Kidney tubule cell (primary cell): Measurements from ENCODE around the gene NRROS.

ENCODE experiments used
- DNase-seq: peaks from one replicate; pipeline ENCODE4 v3.0.0-alpha.2; 2018; ENCODE audit warnings: low spot score

The NRROS gene

GRCh38 chr3:196684548-196685407 is 45.3 kb downstream of the NRROS start:
- DNase-seq = peak; percentile 63

GRCh38 chr3:196686436-196686835 is 46.9 kb downstream of the NRROS start:
- DNase-seq = no peak

- no peak for DNase-seq
Measured at GRCh38 chr3:196688349-196688748, 48.9 kb downstream of the NRROS start.

GRCh38 chr3:196689941-196690660 is 50.6 kb downstream of the NRROS start:
- DNase-seq = no peak

GRCh38 chr3:196691386-196691785 is 51.9 kb downstream of the NRROS start:
- no peak for DNase-seq

DNA sequence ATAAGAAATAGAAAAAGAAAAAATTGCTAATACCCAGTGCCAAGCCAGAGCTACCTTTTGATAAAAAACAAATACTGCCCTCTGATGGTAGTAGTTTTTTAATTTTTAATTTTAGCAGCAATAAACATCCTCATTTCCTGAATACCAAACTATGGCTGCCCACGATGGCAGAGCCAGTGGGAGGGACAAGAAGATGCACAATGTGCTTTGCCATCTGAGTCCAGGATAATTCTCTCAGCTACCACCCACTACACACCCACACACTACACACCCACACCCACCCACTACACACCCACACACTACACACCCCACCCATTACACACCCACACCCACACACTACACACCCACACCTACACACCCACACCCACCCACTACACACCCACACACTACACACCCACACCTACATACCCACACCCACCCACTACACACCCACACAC is 54.7 kb downstream of the NRROS start:
- no peak for DNase-seq

DNA sequence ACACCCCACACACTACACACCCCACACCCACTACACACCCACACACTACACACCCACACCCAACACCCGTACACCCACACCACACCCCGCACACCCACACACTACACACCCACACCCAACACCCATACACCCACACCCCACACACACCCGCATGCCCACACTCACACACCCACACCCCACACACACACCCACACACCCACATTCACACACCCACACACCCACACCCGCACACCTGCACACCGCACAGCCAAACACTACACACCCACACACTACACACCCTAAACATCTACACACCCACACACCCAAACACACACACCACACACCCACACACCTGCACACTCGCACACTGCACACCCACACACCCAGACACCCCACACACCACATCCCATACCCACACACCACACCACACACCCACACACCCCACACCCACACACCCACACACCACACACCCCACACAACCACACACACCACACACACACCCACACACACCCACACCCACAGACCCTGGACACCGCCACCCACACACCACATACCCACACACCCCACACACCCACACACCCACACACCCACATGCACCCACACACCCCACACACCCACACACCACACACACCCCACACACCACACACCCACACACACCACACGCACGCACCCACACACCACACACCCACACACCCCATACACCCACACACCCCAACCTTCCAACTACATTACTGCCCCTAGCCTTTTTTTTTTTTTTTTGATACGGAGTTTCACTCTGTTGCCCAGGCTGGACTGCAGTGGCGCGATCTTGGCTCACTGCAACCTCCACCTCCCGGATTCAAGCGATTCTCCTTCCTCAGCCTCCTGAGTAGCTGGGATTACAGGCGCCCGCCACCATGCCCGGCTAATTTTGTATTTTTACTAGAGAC is 55.7 kb downstream of the NRROS start:
- DNase-seq = no peak

GRCh38 chr3:196695849-196696226 is 56.3 kb downstream of the NRROS start:
- no peak for DNase-seq

- no peak for DNase-seq
Measured at GRCh38 chr3:196697270-196697669, 57.8 kb downstream of the NRROS start.

GRCh38 chr3:196699749-196700148 is 60.3 kb downstream of the NRROS start:
- peak; percentile 29 for DNase-seq

DNA sequence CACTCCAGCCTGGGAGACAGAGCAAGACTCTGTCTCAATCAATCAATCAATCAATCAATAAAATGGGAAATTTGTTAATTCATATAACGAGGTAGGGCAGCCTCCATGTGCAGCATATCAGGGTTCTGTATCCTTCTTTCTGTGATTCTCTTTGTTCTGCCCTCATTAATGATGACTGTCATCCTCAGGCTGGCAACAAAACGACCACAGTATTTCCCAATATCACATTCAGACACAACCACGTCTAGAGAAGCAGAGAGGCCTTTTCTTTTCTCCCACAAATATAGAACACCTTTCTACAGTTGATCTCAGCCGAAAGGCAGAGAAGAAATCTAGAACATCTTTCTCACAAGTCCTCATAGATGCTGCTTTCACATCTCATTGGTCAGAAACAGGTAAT is 61.3 kb downstream of the NRROS start:
- DNase-seq = no peak

GRCh38 chr3:196706327-196706726 is 66.8 kb downstream of the NRROS start:
- no peak for DNase-seq

- DNase-seq = no peak
Measured at GRCh38 chr3:196706731-196707130, 67.2 kb downstream of the NRROS start.

DNA sequence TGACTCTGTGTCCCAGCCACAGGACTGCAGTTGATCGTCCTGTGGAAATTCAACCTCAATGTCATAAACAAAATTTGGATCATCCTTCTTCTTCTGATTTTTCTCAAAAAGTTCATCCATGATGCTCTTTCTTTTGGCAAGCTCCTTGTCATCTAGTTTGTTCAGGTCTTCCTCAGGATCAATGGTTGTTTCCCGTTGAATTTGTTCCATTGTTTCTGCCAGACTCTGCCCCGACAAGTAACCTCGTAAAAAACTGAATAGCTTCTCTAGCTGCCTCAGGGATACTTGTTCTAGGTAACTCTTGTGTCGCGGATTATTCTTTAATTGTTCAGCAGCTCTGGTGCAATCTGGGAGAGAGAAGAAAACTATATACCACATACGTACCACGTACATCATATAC is 68.1 kb downstream of the NRROS start:
- DNase-seq = no peak

GRCh38 chr3:196708467-196708866 is 69.0 kb downstream of the NRROS start:
- DNase-seq = no peak
